K562 (cell line): ENCODE data around the gene U2SURP. TPM values are rescaled to one million over a fixed set of nuclear protein-coding genes. Genes with fewer than 3 reads are reported as not detected.

ENCODE experiments used
- CBFA2T3 ChIP-seq: fragments of 450-650 bp; IDR thresholded peaks from 2 replicates; pipeline ENCODE4 v1.6.1; 2017
- ILF3 ChIP-seq: fragments of 450-650 bp; IDR thresholded peaks from 2 replicates; pipeline ENCODE4 v1.6.1; 2018; ENCODE audit warnings: antibody characterized with exemption, mild to moderate bottlenecking, moderate library complexity, borderline replicate concordance
- JUND ChIP-seq, 2 experiments: IDR thresholded peaks; 2 replicates in 1 of 2; 3 replicates in 1 of 2; pipeline ENCODE4 v1.6.1; 2011; ENCODE audit warnings: borderline replicate concordance in 2 of 2, low read depth in 2 of 2, low read length in 2 of 2, improper control_type of control experiment in 1 of 2, missing biosample characterization in 1 of 2, missing genetic modification characterization in 1 of 2, missing genetic modification reagents in 1 of 2
- KLF13 ChIP-seq: fragments of 450-650 bp; IDR thresholded peaks from 2 replicates; pipeline ENCODE4 v1.6.1; 2016; ENCODE audit warnings: missing genetic modification characterization, low read depth, mild to moderate bottlenecking, missing compliant biosample characterization, moderate library complexity, borderline replicate concordance
- MGA ChIP-seq: fragments of 450-650 bp; IDR thresholded peaks from 2 replicates; pipeline ENCODE4 v1.6.1; 2016; ENCODE audit warnings: mild to moderate bottlenecking, moderate library complexity
- MIER1 ChIP-seq: fragments of 450-650 bp; IDR thresholded peaks from 2 replicates; pipeline ENCODE4 v1.6.1; 2016; ENCODE audit warnings: antibody characterized with exemption, mild to moderate bottlenecking, low read depth
- NELFE ChIP-seq: IDR thresholded peaks from 2 replicates; pipeline ENCODE4 v1.6.1; 2011; ENCODE audit warnings: mild to moderate bottlenecking; ENCODE audit not compliant: insufficient read depth, insufficient read length
- PATZ1 ChIP-seq: fragments of 250-450 bp; sonication (Bioruptor Pico); IDR thresholded peaks from 2 replicates; pipeline ENCODE4 v1.5.0; 2020; ENCODE audit warnings: mild to moderate bottlenecking, borderline replicate concordance
- SMC3 ChIP-seq: conservative IDR thresholded peaks from 2 replicates; pipeline ENCODE4 v1.6.1; 2011; ENCODE audit warnings: low read depth, low read length, improper control_type of control experiment; ENCODE audit not compliant: insufficient read depth
- polyA plus RNA-seq, 8 experiments: library from polyadenylated mRNA; depleted of rRNA in 4 of 8; stranded (reverse) in 5 of 8; unstranded in 3 of 8; fragments of >200 nt; fragmentation: Nextera tagmentation in 2 of 8; fragmentation: Illumina TruSeq in 1 of 8; extraction: Ambion mirVana in 2 of 8; extraction: Trizol in 1 of 8; gene quantifications; 2 replicates each; pipeline versions ENCODE4 v1.2.1 to v1.2.3, GENCODE V29; 2011 to 2014; ENCODE audit warnings: inconsistent platforms in 1 of 8, missing spikeins in 1 of 8
- total RNA-seq, 7 experiments: library from RNA; depleted of rRNA in 6 of 7; stranded (reverse); fragments of >200 nt in 6 of 7; fragmentation: Illumina TruSeq in 2 of 7; extraction: Trizol in 2 of 7; gene quantifications; 2 replicates each; pipeline versions ENCODE4 v1.2.1 to v1.2.3, GENCODE V29; 2011 to 2021; ENCODE audit warnings: low replicate concordance in 1 of 7

U2SURP gene
- total and polyA plus RNA-seq, 9 of the 15 experiments (the other 6 are each of a cell fraction or from before 2014, with no cell fraction given), result 128 to 322 (median 191) TPM

GRCh38 chr3:143084856-143085731 is 83.7 kb downstream of the U2SURP start (continued):
- peak; percentile 80 for TF ChIP-seq MGA
- TF ChIP-seq SMC3, result no peak
- no peak for TF ChIP-seq NELFE
- TF ChIP-seq MIER1, result no peak
- peak; percentile 91 for TF ChIP-seq JUND (IDR thresholded peaks at IDR 0.05; ENCODE audit: borderline replicate concordance, low read depth, low read length)
- TF ChIP-seq JUND (tag; IDR thresholded peaks at IDR 0.05; ENCODE audit: borderline replicate concordance, low read depth, low read length), result peak; percentile 86; the same call in 2 of the 3 replicates
- no peak for TF ChIP-seq ILF3
- TF ChIP-seq CBFA2T3, result peak; percentile 100
- TF ChIP-seq PATZ1, result no peak
- TF ChIP-seq KLF13 (tag), result no peak; the same call in 1 of the 2 replicates
